SK-N-DZ (cell line): ENCODE data around the gene RNF217.
"Not testable (repeated sequence)": the region's sequence is repeated elsewhere in the genome, so short reads cannot be mapped to it uniquely, and the experiment has no call there.

Experiments used
- DNase-seq: peaks from one replicate; pipeline ENCODE4 v3.0.0-alpha.2; 2015; ENCODE audit warnings: low spot score

Gene RNF217

DNA sequence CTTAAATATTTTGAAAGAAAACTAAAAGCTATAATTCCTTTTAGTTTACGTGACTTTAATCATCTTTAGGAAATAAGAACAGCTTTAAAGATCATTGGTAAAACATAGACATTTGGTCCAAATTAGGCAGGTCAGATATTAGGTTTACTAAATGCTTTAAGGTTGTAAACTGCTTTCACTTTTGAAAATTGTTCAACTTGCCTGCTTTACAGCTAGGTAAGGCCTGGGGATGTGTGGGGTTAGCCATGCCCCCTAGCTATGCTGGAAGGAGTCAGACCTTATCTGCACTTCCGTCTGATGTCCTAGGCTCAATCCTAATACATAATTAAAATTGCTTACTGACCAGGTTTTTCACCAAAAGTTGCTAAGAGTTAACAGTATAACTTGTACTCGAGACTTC lies 160.8 kb downstream of the RNF217 start:
- DNase-seq, result no peak

DNA sequence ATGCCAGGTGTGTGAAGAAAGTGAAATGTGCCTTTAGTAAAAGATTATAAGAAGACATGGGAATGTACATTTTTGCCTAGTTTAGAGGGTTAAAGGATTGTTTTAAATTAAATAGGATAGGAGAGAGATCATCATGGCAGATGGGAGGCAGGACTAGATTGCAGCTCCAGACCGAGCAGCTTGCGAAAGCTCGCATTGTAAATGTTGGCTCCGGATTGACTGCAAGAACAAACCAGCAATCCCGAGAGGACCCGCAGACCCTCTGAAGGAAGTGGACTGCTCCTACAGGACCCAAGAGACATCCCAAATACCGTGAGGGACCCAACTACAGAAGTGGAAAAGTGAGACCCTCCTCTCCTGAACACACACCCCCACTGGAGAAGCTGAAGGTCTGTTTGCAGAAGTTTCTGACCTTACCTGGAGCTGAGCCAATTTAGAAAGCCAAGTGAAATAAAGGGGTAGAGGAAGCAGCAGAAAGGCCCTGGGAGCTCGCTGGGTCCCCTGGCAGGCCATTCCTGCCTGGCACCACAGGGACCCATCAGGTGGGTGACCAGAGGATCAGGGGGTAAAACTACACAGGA lies 161.3 kb downstream of the RNF217 start:
- DNase-seq, result no peak

DNA sequence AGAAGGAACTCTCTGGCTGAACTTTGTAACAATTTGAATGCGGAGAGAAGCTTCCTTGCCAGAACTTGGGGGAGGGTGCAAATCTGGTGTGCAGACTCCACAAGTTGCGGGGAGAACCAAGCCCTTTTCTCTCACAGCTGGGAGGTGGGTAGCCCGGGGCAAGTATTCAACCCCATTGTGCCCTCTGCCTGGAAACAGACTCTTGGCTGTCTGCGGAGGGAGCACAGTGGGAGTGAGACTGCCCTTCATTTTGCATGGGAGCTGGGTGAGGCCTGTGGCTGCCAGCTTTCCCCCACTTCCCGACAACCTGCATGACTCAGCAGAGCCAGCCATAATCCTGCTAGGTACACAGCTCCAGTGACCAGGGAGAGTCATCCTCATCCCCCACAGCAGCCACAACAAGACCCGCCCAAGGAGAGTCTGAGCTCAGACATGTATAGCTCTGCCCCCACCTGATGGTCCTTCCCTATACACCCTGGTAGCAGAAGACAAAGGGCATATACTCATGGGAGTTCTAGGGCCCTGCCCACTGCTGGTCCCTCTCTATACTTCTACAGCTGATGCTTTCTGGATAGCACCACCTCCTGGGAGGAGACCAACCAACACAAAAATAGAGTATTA lies 161.9 kb downstream of the RNF217 start:
- DNase-seq, result no peak

GRCh38 chr6:125125856-125126255 lies 163.6 kb downstream of the RNF217 start:
- DNase-seq, result not testable (repeated sequence)

DNA sequence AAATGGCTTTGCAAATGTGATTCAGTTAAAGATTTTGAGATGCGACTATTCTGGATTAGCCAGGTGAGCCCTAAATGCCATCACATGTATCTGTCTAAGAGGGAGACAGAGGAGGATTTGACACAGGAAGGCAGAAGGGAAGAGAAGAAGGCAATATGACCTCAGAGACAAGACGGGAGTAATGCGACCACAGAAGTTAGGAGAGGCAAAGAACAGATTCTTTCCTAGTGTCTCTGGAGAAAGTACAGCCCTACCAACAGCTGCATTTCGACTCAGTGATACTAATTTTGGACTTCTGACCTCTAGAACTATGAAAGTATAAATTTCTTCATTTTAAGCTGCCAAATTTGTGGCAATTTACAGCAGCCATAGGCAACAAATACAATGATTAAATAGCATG lies 167.1 kb downstream of the RNF217 start:
- DNase-seq, result no peak

DNA sequence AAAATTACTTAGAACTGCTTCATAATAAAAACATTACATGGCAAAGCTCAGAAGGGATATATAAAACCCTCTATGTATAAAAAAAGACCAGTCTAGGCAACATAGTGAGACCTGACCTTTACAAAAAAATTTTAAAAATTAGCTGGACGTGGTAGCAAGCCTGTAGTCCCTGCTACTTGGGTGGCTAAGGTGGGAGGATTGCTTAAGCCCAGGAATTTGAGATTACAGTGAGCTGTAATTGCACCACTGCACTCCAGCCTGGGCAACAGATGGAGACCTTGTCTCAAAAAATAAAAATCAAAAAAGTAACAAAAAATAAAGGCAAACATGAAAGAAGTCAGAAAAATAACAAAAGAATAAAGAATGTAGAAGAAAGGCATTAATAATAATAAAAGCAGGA lies 169.8 kb downstream of the RNF217 start:
- DNase-seq, result no peak

DNA sequence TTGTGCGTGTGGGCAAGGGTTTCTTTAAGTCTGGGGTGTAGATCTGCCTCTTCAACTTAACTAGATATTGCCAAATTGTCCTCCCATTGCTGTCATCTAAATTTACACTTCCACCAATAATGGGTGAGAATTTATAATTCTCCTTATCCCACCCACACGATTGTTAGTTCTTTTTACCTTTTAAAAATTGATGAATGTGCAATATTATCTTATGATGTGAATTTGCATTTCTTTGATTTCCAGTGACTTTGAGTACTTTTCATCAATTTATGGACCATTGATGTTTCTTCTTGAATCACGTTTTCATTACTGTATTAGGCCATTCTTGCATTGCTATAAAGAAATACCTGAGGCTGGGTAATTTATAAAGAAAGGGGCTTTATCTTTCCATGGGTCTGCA lies 174.1 kb downstream of the RNF217 start:
- no peak for DNase-seq

GRCh38 chr6:125138083-125138482 lies 175.8 kb downstream of the RNF217 start:
- no peak for DNase-seq

DNA sequence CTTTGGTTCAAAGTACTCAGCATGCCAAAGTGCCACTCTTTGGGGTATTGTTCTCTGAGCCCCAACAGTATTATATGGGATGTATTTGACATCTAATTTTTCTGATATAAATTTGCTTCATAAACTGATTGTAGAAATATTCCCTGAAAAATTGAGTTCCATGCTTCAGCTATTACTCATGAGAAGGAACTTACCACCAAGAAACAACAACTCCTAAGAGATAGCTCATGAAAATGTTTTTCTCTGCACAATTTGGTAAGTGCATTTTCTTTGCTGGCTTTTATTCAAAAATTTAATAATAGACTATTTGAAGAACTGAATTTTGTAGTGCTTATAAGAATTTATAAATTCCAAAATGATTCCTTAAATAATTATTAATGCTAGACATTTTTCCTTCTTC lies 178.6 kb downstream of the RNF217 start:
- DNase-seq, result no peak
